Trophoblast cell (in vitro differentiated cells and primary cell): ENCODE data around the gene NPM3.

ENCODE experiments used
- DNase-seq, 2 donors: peaks; one replicate each; pipeline ENCODE4 v3.0.0-alpha.2; 2016
- H2AFZ ChIP-seq: 2 replicates; pipeline ENCODE4 v1.6.1; 2013; ENCODE audit warnings: low read length, moderate library complexity, mild to moderate bottlenecking; ENCODE audit not compliant: insufficient read depth, poor library complexity
- H2AK5ac ChIP-seq: 2 replicates; pipeline ENCODE4 v1.6.1; 2013; ENCODE audit warnings: mild to moderate bottlenecking, low read length
- H2BK120ac ChIP-seq: 2 replicates; pipeline ENCODE4 v1.6.1; 2013; ENCODE audit warnings: low read length, mild to moderate bottlenecking, moderate library complexity; ENCODE audit not compliant: insufficient read depth, poor library complexity
- H2BK12ac ChIP-seq: 2 replicates; pipeline ENCODE4 v1.6.1; 2013; ENCODE audit warnings: mild to moderate bottlenecking, low read length, moderate library complexity
- H2BK5ac ChIP-seq: 2 replicates; pipeline ENCODE4 v1.6.1; 2013; ENCODE audit warnings: low read length, low read depth, moderate library complexity, mild to moderate bottlenecking; ENCODE audit not compliant: poor library complexity
- H3K14ac ChIP-seq: 2 replicates; pipeline ENCODE4 v1.6.1; 2013; ENCODE audit warnings: mild to moderate bottlenecking, low read length
- H3K18ac ChIP-seq: 2 replicates; pipeline ENCODE4 v1.6.1; 2013; ENCODE audit warnings: mild to moderate bottlenecking, low read length
- H3K23ac ChIP-seq: 2 replicates; pipeline ENCODE4 v1.6.1; 2013; ENCODE audit warnings: low read length
- H3K27ac ChIP-seq: 2 replicates; pipeline ENCODE4 v1.5.1; 2013; ENCODE audit warnings: low read depth, mild to moderate bottlenecking, inconsistent platforms, low read length, moderate library complexity
- H3K27me3 ChIP-seq: 2 replicates; pipeline ENCODE4 v1.6.1; 2013; ENCODE audit warnings: inconsistent platforms, mild to moderate bottlenecking, low read length, moderate library complexity; ENCODE audit not compliant: insufficient read depth
- H3K36me3 ChIP-seq, 2 experiments: 1 replicate in 1 of 2; 2 replicates in 1 of 2; pipeline ENCODE4 v1.6.1; 2013; ENCODE audit warnings: low read length in 2 of 2, mild to moderate bottlenecking in 2 of 2, moderate library complexity in 1 of 2; ENCODE audit not compliant: insufficient read depth in 2 of 2, control insufficient read depth in 1 of 2
- H3K4ac ChIP-seq: 2 replicates; pipeline ENCODE4 v1.6.1; 2013; ENCODE audit warnings: low read depth, mild to moderate bottlenecking, low read length, moderate library complexity
- H3K4me1 ChIP-seq, 2 experiments: 1 replicate in 1 of 2; 2 replicates in 1 of 2; pipeline ENCODE4 v1.6.1; 2013; ENCODE audit warnings: low read length in 2 of 2, mild to moderate bottlenecking in 2 of 2, moderate library complexity in 1 of 2; ENCODE audit not compliant: insufficient read depth in 2 of 2, control insufficient read depth in 1 of 2
- H3K4me2 ChIP-seq: 2 replicates; pipeline ENCODE4 v1.6.1; 2013; ENCODE audit warnings: inconsistent platforms, mild to moderate bottlenecking, low read length, moderate library complexity
- H3K4me3 ChIP-seq: 2 replicates; pipeline ENCODE4 v1.5.1; 2013; ENCODE audit warnings: mild to moderate bottlenecking, low read depth, low read length, inconsistent platforms
- H3K79me1 ChIP-seq: one replicate; pipeline ENCODE4 v1.6.1; 2013; ENCODE audit warnings: low read length
- H3K79me2 ChIP-seq: 2 replicates; pipeline ENCODE4 v1.6.1; 2013; ENCODE audit warnings: low read length, mild to moderate bottlenecking; ENCODE audit not compliant: control insufficient read depth, insufficient read depth, poor library complexity
- H3K9ac ChIP-seq: 2 replicates; pipeline ENCODE4 v1.6.1; 2013; ENCODE audit warnings: mild to moderate bottlenecking, low read length
- H3K9me3 ChIP-seq: 2 replicates; pipeline ENCODE4 v1.6.1; 2013; ENCODE audit warnings: low read depth, mild to moderate bottlenecking, control low read depth, inconsistent platforms, low read length; ENCODE audit not compliant: insufficient read depth
- H4K12ac ChIP-seq: 2 replicates; pipeline ENCODE4 v1.6.1; 2013; ENCODE audit warnings: low read depth, mild to moderate bottlenecking, low read length, moderate library complexity
- H4K8ac ChIP-seq: 2 replicates; pipeline ENCODE4 v1.6.1; 2013; ENCODE audit warnings: low read depth, mild to moderate bottlenecking, low read length, moderate library complexity
- H4K91ac ChIP-seq: one replicate; pipeline ENCODE4 v1.6.1; 2013; ENCODE audit warnings: low read depth, mild to moderate bottlenecking, low read length, moderate library complexity
- WGBS: extraction: QIAGEN DNeasy Blood & Tissue Kit; methylation state at CpG from one replicate; pipeline ENCODE4 v1.1.7; 2013; ENCODE audit warnings: missing lambda C conversion rate; ENCODE audit not compliant: insufficient read length, insufficient coverage; ENCODE audit errors: extremely low coverage; 5-methylcytosine and 5-hydroxymethylcytosine counted together

Gene NPM3

GRCh38 chr10:101762736-101763135 is 20.5 kb downstream of the NPM3 start:
- no peak overlapping the region for H2BK120ac ChIP-seq
- H3K14ac ChIP-seq, result no peak overlapping the region
- no peak overlapping the region for H4K12ac ChIP-seq
- no peak overlapping the region for H4K8ac ChIP-seq
- no peak for DNase-seq
- H3K9me3 ChIP-seq, result peaks cover 1% of the 10 kb centered on the region
- H4K91ac ChIP-seq, result no peak overlapping the region
- H3K23ac ChIP-seq, result no peak overlapping the region
- no peaks in the 10 kb centered on the region for H3K79me2 ChIP-seq
- WGBS, result no CpG with 5 or more reads among the region's 5 CpGs
- H3K4me3 ChIP-seq, result no peak overlapping the region
- H3K4ac ChIP-seq, result no peak overlapping the region
- no peak overlapping the region for H2AFZ ChIP-seq
- H3K27ac ChIP-seq, result no peak overlapping the region
- H2AK5ac ChIP-seq, result no peak overlapping the region
- H3K4me2 ChIP-seq, result no peak overlapping the region
- no peak overlapping the region for H2BK5ac ChIP-seq
- H3K18ac ChIP-seq, result no peak overlapping the region
- no peak overlapping the region for H2BK12ac ChIP-seq
- H3K36me3 ChIP-seq, result no peaks in the 10 kb centered on the region
- no peaks in the 10 kb centered on the region for H3K4me1 ChIP-seq
- no peak overlapping the region for H3K9ac ChIP-seq
- no peaks in the 10 kb centered on the region for H3K79me1 ChIP-seq
- H3K27me3 ChIP-seq, result no peaks in the 10 kb centered on the region

DNA sequence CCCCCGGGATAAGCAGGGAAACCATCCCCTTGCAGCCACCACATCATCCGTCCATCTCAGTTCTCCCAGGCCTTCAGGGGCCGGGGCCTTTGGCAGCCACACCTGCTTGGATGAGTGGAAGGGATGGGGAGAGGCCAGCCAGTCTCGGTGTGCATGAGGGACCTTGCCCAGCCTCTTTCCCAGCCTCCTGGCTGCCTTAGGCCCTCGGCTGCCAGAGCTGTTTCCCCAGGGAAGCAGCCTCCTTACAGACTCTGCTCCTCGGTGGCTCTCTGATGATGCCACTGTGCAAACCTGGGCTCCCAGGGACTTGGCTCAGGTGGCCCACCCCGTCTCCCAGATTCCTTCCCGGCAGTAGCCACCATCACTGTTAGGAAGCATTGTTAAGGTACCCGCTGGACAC is 22.0 kb downstream of the NPM3 start:
- Histone ChIP-seq H2BK120ac (no peak overlapping the region), H2BK5ac (no peak overlapping the region), H3K27me3 (no peaks in the 10 kb centered on the region), H3K9me3 (no peaks in the 10 kb centered on the region), H3K23ac (no peak overlapping the region), H2AK5ac (no peak overlapping the region), H4K91ac (no peak overlapping the region), H2BK12ac (no peak overlapping the region), H3K4me2 (no peak overlapping the region), H3K27ac (no peak overlapping the region), H2AFZ (no peak overlapping the region), H3K36me3 (no peaks in the 10 kb centered on the region), H3K9ac (no peak overlapping the region), H4K8ac (no peak overlapping the region), H3K18ac (no peak overlapping the region), H4K12ac (no peak overlapping the region), H3K14ac (no peak overlapping the region), H3K4me3 (no peak overlapping the region), H3K79me1 (no peaks in the 10 kb centered on the region), H3K4me1 (no peaks in the 10 kb centered on the region), H3K79me2 (no peaks in the 10 kb centered on the region), H3K4ac (no peak overlapping the region)
- whole genome bisulfite sequencing, result no CpG with 5 or more reads among the region's 9 CpGs
- no peak for DNase-seq

DNA sequence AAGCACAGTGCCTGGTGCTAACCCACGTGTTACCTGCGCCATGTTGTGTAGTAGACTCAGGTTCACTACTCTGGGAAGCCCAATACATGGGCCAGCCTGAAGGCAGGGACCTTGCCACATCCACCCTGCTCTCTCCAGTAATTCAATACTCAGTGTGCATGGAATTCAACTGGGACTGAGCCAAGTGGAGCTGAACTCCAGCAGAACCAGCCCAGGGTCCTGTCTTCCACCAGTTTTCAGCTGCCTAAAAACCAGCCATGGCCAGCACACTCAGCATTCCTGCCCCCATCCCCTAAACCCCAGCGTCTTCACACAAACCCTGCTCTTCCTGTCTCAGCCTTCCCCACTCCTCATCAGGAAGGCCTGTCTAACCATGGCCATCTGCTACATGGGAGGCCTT is 22.7 kb downstream of the NPM3 start:
- no peak overlapping the region for H2AK5ac ChIP-seq

GRCh38 chr10:101759309-101760247 is 23.7 kb downstream of the NPM3 start:
- H3K79me2 ChIP-seq, result no peaks in the 10 kb centered on the region
- no peak overlapping the region for H3K14ac ChIP-seq
- no peaks in the 10 kb centered on the region for H3K9me3 ChIP-seq
- H4K12ac ChIP-seq, result no peak overlapping the region
- DNase-seq, result no peak
- H3K79me1 ChIP-seq, result no peaks in the 10 kb centered on the region
- H3K23ac ChIP-seq, result no peak overlapping the region
- H3K18ac ChIP-seq, result no peak overlapping the region
- H3K36me3 ChIP-seq, result no peaks in the 10 kb centered on the region
- H2BK12ac ChIP-seq, result no peak overlapping the region
- no peak overlapping the region for H3K27ac ChIP-seq
- no peak overlapping the region for H4K91ac ChIP-seq
- H3K4ac ChIP-seq, result no peak overlapping the region
- WGBS, result no CpG with 5 or more reads among the region's 12 CpGs
- H3K4me3 ChIP-seq, result no peak overlapping the region
- H2AFZ ChIP-seq, result no peak overlapping the region
- no peak overlapping the region for H3K9ac ChIP-seq
- H3K4me1 ChIP-seq, result no peaks in the 10 kb centered on the region
- no peak overlapping the region for H2BK120ac ChIP-seq
- no peaks in the 10 kb centered on the region for H3K27me3 ChIP-seq
- H2AK5ac ChIP-seq, result no peak overlapping the region
- no peak overlapping the region for H4K8ac ChIP-seq
- H2BK5ac ChIP-seq, result no peak overlapping the region
- no peak overlapping the region for H3K4me2 ChIP-seq

More for the DNA sequence above, 22.7 kb downstream of the NPM3 start:
- H3K79me1 ChIP-seq, result no peaks in the 10 kb centered on the region
- H3K18ac ChIP-seq, result no peak overlapping the region
- H3K9me3 ChIP-seq, result no peaks in the 10 kb centered on the region
- no peaks in the 10 kb centered on the region for H3K79me2 ChIP-seq
- H3K27me3 ChIP-seq, result no peaks in the 10 kb centered on the region
- H3K4me2 ChIP-seq, result no peak overlapping the region
- H3K4me1 ChIP-seq, result no peaks in the 10 kb centered on the region
- no peak overlapping the region for H4K91ac ChIP-seq
- H2BK12ac ChIP-seq, result no peak overlapping the region
- H3K23ac ChIP-seq, result no peak overlapping the region
- WGBS, result no CpG with 5 or more reads among the region's 3 CpGs
- H4K12ac ChIP-seq, result no peak overlapping the region
- no peak for DNase-seq
- H3K27ac ChIP-seq, result no peak overlapping the region
- no peak overlapping the region for H4K8ac ChIP-seq
- H3K14ac ChIP-seq, result no peak overlapping the region
- H3K36me3 ChIP-seq, result no peaks in the 10 kb centered on the region
- no peak overlapping the region for H3K4ac ChIP-seq
- no peak overlapping the region for H2BK5ac ChIP-seq
- no peak overlapping the region for H2BK120ac ChIP-seq
- no peak overlapping the region for H3K9ac ChIP-seq
- H3K4me3 ChIP-seq, result no peak overlapping the region
- H2AFZ ChIP-seq, result no peak overlapping the region
